SU-DHL-6 (cell line): Measurements from ENCODE around the gene BANP.
"Not testable (repeated sequence)": the region's sequence is repeated elsewhere in the genome, so short reads cannot be mapped to it uniquely, and the experiment has no call there.

ENCODE experiments used
- H2AFZ ChIP-seq: fragments of 200-600 bp; sonication (generic); 2 replicates; pipeline ENCODE4 v1.6.1; 2014; ENCODE audit warnings: low read depth, mild to moderate bottlenecking, moderate library complexity, mixed read lengths, antibody characterized with exemption, low read length; ENCODE audit not compliant: severe bottlenecking
- H3F3A ChIP-seq: fragments of 200-600 bp; shearing (Covaris generic); 2 replicates; pipeline ENCODE4 v1.6.0; 2016; ENCODE audit warnings: antibody characterized with exemption, mild to moderate bottlenecking; ENCODE audit not compliant: insufficient read depth
- H3K27ac ChIP-seq: fragments of 200-600 bp; sonication (generic); 2 replicates; pipeline ENCODE4 v1.5.1; 2016; ENCODE audit warnings: low read depth, mild to moderate bottlenecking, low read length, moderate library complexity, mixed read lengths
- H3K27me3 ChIP-seq: fragments of 200-600 bp; sonication (generic), shearing (Covaris generic); 2 replicates; pipeline ENCODE4 v1.6.0; 2014; ENCODE audit warnings: mild to moderate bottlenecking, low read length
- H3K36me3 ChIP-seq: fragments of 200-600 bp; sonication (generic); 2 replicates; pipeline ENCODE4 v1.6.1; 2014; ENCODE audit warnings: mild to moderate bottlenecking, low read length, mixed read lengths
- H3K4me2 ChIP-seq: fragments of 300-600, 200-600 bp; shearing (Covaris generic), sonication (generic); 2 replicates; pipeline ENCODE4 v1.6.0; 2014; ENCODE audit warnings: low read length, low read depth, mild to moderate bottlenecking; ENCODE audit not compliant: poor library complexity, severe bottlenecking
- H3K4me3 ChIP-seq: fragments of 200-600 bp; sonication (generic); 2 replicates; pipeline ENCODE4 v1.5.1; 2014; ENCODE audit warnings: antibody characterized with exemption, low read length, mild to moderate bottlenecking, mixed read lengths; ENCODE audit not compliant: insufficient read depth, poor library complexity, severe bottlenecking
- H3K79me2 ChIP-seq: fragments of 200-600 bp; sonication (generic); 2 replicates; pipeline ENCODE4 v1.6.1; 2014; ENCODE audit warnings: mild to moderate bottlenecking, low read length, moderate library complexity; ENCODE audit not compliant: insufficient read depth
- H3K9ac ChIP-seq: fragments of 200-600 bp; sonication (generic); 2 replicates; pipeline ENCODE4 v1.7.0; 2014; ENCODE audit warnings: mild to moderate bottlenecking, low read length
- H3K9me2 ChIP-seq: fragments of 200-600 bp; sonication (generic); replicated peaks from 2 replicates; pipeline ENCODE4 v1.6.1; 2014; ENCODE audit warnings: low read length; ENCODE audit not compliant: insufficient read depth
- H3K9me3 ChIP-seq: fragments of 200-600 bp; sonication (generic); 2 replicates; pipeline ENCODE4 v1.6.1; 2014; ENCODE audit warnings: low read length, mixed read lengths; ENCODE audit not compliant: insufficient read depth
- H4K20me1 ChIP-seq: fragments of 200-600 bp; sonication (generic); 2 replicates; pipeline ENCODE4 v1.6.1; 2014; ENCODE audit warnings: low read depth, mild to moderate bottlenecking, antibody characterized with exemption, low read length, moderate library complexity, mixed read lengths
- CTCF ChIP-seq: fragments of 200-600 bp; sonication (generic); IDR thresholded peaks from one replicate; pipeline ENCODE4 v1.5.1; 2017; ENCODE audit warnings: antibody characterized with exemption, mild to moderate bottlenecking, low read length, moderate library complexity; ENCODE audit not compliant: insufficient read depth, poor library complexity, severe bottlenecking
- EZH2phosphoT487 ChIP-seq: fragments of 200-600 bp; sonication (generic), shearing (Covaris generic); conservative IDR thresholded peaks from 2 replicates; pipeline ENCODE4 v1.6.1; 2018; ENCODE audit warnings: mild to moderate bottlenecking, antibody characterized with exemption, low read length, moderate library complexity, mixed read lengths

BANP gene

GRCh38 chr16:88099563-88099890 is 148.3 kb downstream of the BANP start:
- Histone ChIP-seq H3K36me3 (no peaks in the 10 kb centered on the region), H4K20me1 (no peaks in the 10 kb centered on the region), H3K79me2 (no peaks in the 10 kb centered on the region), H2AFZ (no peak overlapping the region), H3K27ac (no peak overlapping the region), H3K9me3 (no peaks in the 10 kb centered on the region), H3K4me3 (no peak overlapping the region), H3F3A (no peaks in the 10 kb centered on the region), H3K9me2 (no peaks in the 10 kb centered on the region), H3K27me3 (no peaks in the 10 kb centered on the region), H3K9ac (no peak overlapping the region), H3K4me2 (no peak overlapping the region)
- TF ChIP-seq EZH2phosphoT487 (no peak), CTCF (no peak)

- H3K4me2 ChIP-seq, H3K27me3 ChIP-seq, H3K9me3 ChIP-seq, H3K27ac ChIP-seq, H3K9ac ChIP-seq, H2AFZ ChIP-seq, H3K9me2 ChIP-seq, H3K36me3 ChIP-seq, H3K4me3 ChIP-seq, H4K20me1 ChIP-seq, H3F3A ChIP-seq, H3K79me2 ChIP-seq: not testable (repeated sequence)
Observed at GRCh38 chr16:88099956-88100355, 148.7 kb downstream of the BANP start.

GRCh38 chr16:88100801-88101622 is 149.8 kb downstream of the BANP start:
- not testable (repeated sequence) for H3K27ac ChIP-seq, H3K4me3 ChIP-seq, H4K20me1 ChIP-seq, H3K36me3 ChIP-seq, H3K4me2 ChIP-seq, H3K9ac ChIP-seq, H3F3A ChIP-seq, H3K9me2 ChIP-seq, H2AFZ ChIP-seq, H3K27me3 ChIP-seq, H3K9me3 ChIP-seq, H3K79me2 ChIP-seq

- H3K79me2 ChIP-seq, H3K27me3 ChIP-seq, H3F3A ChIP-seq, H3K4me3 ChIP-seq, H3K27ac ChIP-seq, H3K36me3 ChIP-seq, H3K9me3 ChIP-seq, H3K4me2 ChIP-seq, H4K20me1 ChIP-seq, H3K9ac ChIP-seq, H2AFZ ChIP-seq, H3K9me2 ChIP-seq: not testable (repeated sequence)
Observed at GRCh38 chr16:88101623-88102105, 150.4 kb downstream of the BANP start.

GRCh38 chr16:88102597-88102996 is 151.4 kb downstream of the BANP start:
- Histone ChIP-seq H3K27ac (no peak overlapping the region), H4K20me1 (no peaks in the 10 kb centered on the region), H3K27me3 (no peaks in the 10 kb centered on the region), H3F3A (no peaks in the 10 kb centered on the region), H3K9me3 (no peaks in the 10 kb centered on the region), H3K36me3 (no peaks in the 10 kb centered on the region), H2AFZ (no peak overlapping the region), H3K9me2 (no peaks in the 10 kb centered on the region), H3K79me2 (no peaks in the 10 kb centered on the region), H3K4me2 (no peak overlapping the region), H3K4me3 (no peak overlapping the region), H3K9ac (no peak overlapping the region)
- no peak for TF ChIP-seq EZH2phosphoT487
- TF ChIP-seq CTCF = no peak
